OCI-LY7 (cell line): Measurements from ENCODE around the gene BMP3. TPM values are rescaled to one million over a fixed set of nuclear protein-coding genes. Genes with fewer than 3 reads are reported as not detected.

Experiments used
- BruUV-seq: library from RNA; stranded (reverse); fragments of 400-500 nt; replicated peaks from 2 replicates; lab custom pipeline; 2021; lab: Mats Ljungman, UMichigan
- CTCF ChIA-PET: fragments of 300-600 bp; sonication (Branson Sonifier 250); formaldehyde crosslinking; loops from one replicate; lab custom pipeline; 2022; ENCODE audit warnings: antibody characterized with exemption; ENCODE audit not compliant: unreplicated experiment; lab: Charles Lee
- POLR2A ChIA-PET: fragments of 300-600 bp; sonication (Branson Sonifier 250); formaldehyde crosslinking; loops from one replicate; lab custom pipeline; 2022; ENCODE audit warnings: antibody characterized with exemption; lab: Charles Lee
- DNase-seq: peaks from one replicate; pipeline ENCODE4 v3.0.0-alpha.2; 2015; ENCODE audit warnings: low spot score
- H2AFZ ChIP-seq: fragments of 200-600 bp; sonication (generic), shearing (Covaris generic); 2 replicates; pipeline ENCODE4 v1.6.1; 2014; ENCODE audit warnings: mild to moderate bottlenecking, antibody characterized with exemption, low read length, moderate library complexity
- H3K27ac ChIP-seq: fragments of 200-600 bp; sonication (generic); 2 replicates; pipeline ENCODE4 v1.5.1; 2014; ENCODE audit warnings: mixed run types, low read depth, mild to moderate bottlenecking, moderate library complexity, low read length, inconsistent platforms; ENCODE audit not compliant: poor library complexity, severe bottlenecking
- H3K36me3 ChIP-seq: fragments of 200-600 bp; sonication (generic); 2 replicates; pipeline ENCODE4 v1.6.1; 2014; ENCODE audit warnings: mild to moderate bottlenecking, antibody characterized with exemption, low read length, moderate library complexity, mixed read lengths; ENCODE audit not compliant: insufficient read depth
- H3K4me1 ChIP-seq: fragments of 200-600 bp; sonication (generic); 2 replicates; pipeline ENCODE4 v1.5.1; 2014; ENCODE audit warnings: mild to moderate bottlenecking, low read length; ENCODE audit not compliant: insufficient read depth, poor library complexity, severe bottlenecking
- H3K4me2 ChIP-seq: fragments of 200-600 bp; sonication (generic); 2 replicates; pipeline ENCODE4 v1.6.1; 2014; ENCODE audit warnings: mild to moderate bottlenecking, low read length
- H3K4me3 ChIP-seq: fragments of 200-600 bp; sonication (generic); 2 replicates; pipeline ENCODE4 v1.5.1; 2014; ENCODE audit warnings: mild to moderate bottlenecking, low read depth, low read length; ENCODE audit not compliant: poor library complexity, severe bottlenecking
- H3K79me2 ChIP-seq: fragments of 200-600 bp; sonication (generic); 2 replicates; pipeline ENCODE4 v1.6.1; 2016; ENCODE audit warnings: low read depth, mild to moderate bottlenecking, low read length, moderate library complexity, mixed read lengths; ENCODE audit not compliant: insufficient read depth
- H3K9me2 ChIP-seq: fragments of 200-600 bp; sonication (generic); 2 replicates; pipeline ENCODE4 v1.6.1; 2016; ENCODE audit warnings: mild to moderate bottlenecking, low read length, mixed read lengths; ENCODE audit not compliant: insufficient read depth
- H3K9me3 ChIP-seq: fragments of 200-600 bp; sonication (generic); 2 replicates; pipeline ENCODE4 v1.6.1; 2014; ENCODE audit warnings: mild to moderate bottlenecking, mixed run types, low read length, mixed read lengths
- H4K20me1 ChIP-seq: fragments of 200-600 bp; sonication (generic); 2 replicates; pipeline ENCODE4 v1.6.1; 2014; ENCODE audit warnings: mild to moderate bottlenecking, antibody characterized with exemption, low read length, moderate library complexity, mixed read lengths; ENCODE audit not compliant: insufficient read depth
- CTCF ChIP-seq: fragments of 200-600 bp; sonication (generic); conservative IDR thresholded peaks from 2 replicates; pipeline ENCODE4 v1.5.1; 2014; ENCODE audit warnings: mild to moderate bottlenecking, antibody characterized with exemption, low read length, moderate library complexity, mixed read lengths
- EZH2phosphoT487 ChIP-seq: fragments of 200-600 bp; sonication (generic); IDR thresholded peaks from 2 replicates; pipeline ENCODE4 v1.6.1; 2018; ENCODE audit warnings: low read depth, borderline replicate concordance, mild to moderate bottlenecking, mixed run types, antibody characterized with exemption, low read length, moderate library complexity, mixed read lengths
- intact Hi-C: fragments of 100-400 bp; cut with micrococcal nuclease; formaldehyde crosslinking; loops from one replicate; pipeline ENCODE4 v1.10.0; 2022; ENCODE audit not compliant: unreplicated experiment
- total RNA-seq, 2 experiments: library from RNA; depleted of rRNA in 1 of 2; stranded (reverse); fragments of >200 nt in 1 of 2; shearing (Covaris generic) in 1 of 2; gene quantifications; 2 replicates each; pipeline ENCODE4 v1.2.3, GENCODE V29; 2014 to 2022

BMP3 gene
- total RNA-seq, 2 experiments from 2014 or later = 45.8 to 55.9 TPM

- intact Hi-C loops = loop anchor here (1.0 kb wide), 1 partner anchor 48 kb away; no protein-coding TSS in a partner anchor
- DNase-seq = no peak
- peaks cover 98% of the 10 kb centered on the region for H3K79me2 ChIP-seq
Observed at GRCh38 chr4:81038636-81039350, 8.3 kb downstream of the BMP3 start.

GRCh38 chr4:81039351-81039972, 9.0 kb downstream of the BMP3 start:
- TF ChIP-seq EZH2phosphoT487 (no peak), CTCF (no peak)
- peak overlapping the region; percentile 97 for H3K4me2 ChIP-seq
- ChIA-PET POLR2A (interaction anchor here (0.5 to 16.6 kb wide), 18 partner anchors 9 to 677 kb away, joined by 3 to 358 read pairs (median 7); partner anchors contain the start of gene BMP3), CTCF (interaction anchor here (0.6 to 1.9 kb wide), 5 partner anchors 9 to 354 kb away, joined by 3 to 6 read pairs (median 4); partner anchors contain the start of gene BMP3)
- H4K20me1 ChIP-seq = no peaks in the 10 kb centered on the region
- intact Hi-C loops = loop anchor here (1.0 kb wide), 1 partner anchor 49 kb away; no protein-coding TSS in a partner anchor
- no TSS peak for BruUV-seq
- peaks cover 78% of the 10 kb centered on the region for H3K4me1 ChIP-seq
- H3K36me3 ChIP-seq = peaks cover 79% of the 10 kb centered on the region
- peaks cover 98% of the 10 kb centered on the region for H3K79me2 ChIP-seq
- peak overlapping the region; percentile 52 for H3K4me3 ChIP-seq
- peak overlapping the region; percentile 3; the same call in 1 of the 2 replicates for H2AFZ ChIP-seq
- DNase-seq = peak; percentile 85
- H3K9me3 ChIP-seq = peaks cover 35% of the 10 kb centered on the region; the same call in 1 of the 2 replicates
- H3K27ac ChIP-seq = peak overlapping the region; percentile 92
- no peaks in the 10 kb centered on the region for H3K9me2 ChIP-seq

More at GRCh38 chr4:81038636-81039350, 8.3 kb downstream of the BMP3 start:
- ChIA-PET CTCF (interaction anchor here (0.6 to 1.9 kb wide), 6 partner anchors 8 to 353 kb away, joined by 3 to 6 read pairs (median 5); partner anchors contain the start of gene BMP3), POLR2A (interaction anchor here (0.5 to 16.6 kb wide), 22 partner anchors 8 to 676 kb away, joined by 3 to 358 read pairs (median 6); partner anchors contain the start of gene BMP3)
- peak overlapping the region; percentile 52 for H3K4me3 ChIP-seq
- peak overlapping the region; percentile 97 for H3K4me2 ChIP-seq
- no peaks in the 10 kb centered on the region for H3K9me2 ChIP-seq
- peaks cover 79% of the 10 kb centered on the region for H3K36me3 ChIP-seq
- H4K20me1 ChIP-seq = no peaks in the 10 kb centered on the region
- TSS peak; percentile 94 for BruUV-seq
- H2AFZ ChIP-seq = no peak overlapping the region
- peak overlapping the region; percentile 92 for H3K27ac ChIP-seq
- no peak for TF ChIP-seq CTCF
- no peak for TF ChIP-seq EZH2phosphoT487
- peaks cover 28% of the 10 kb centered on the region; the same call in 1 of the 2 replicates for H3K9me3 ChIP-seq
- H3K4me1 ChIP-seq = peaks cover 78% of the 10 kb centered on the region
